ENCODE data around the gene REG1A. TPM values are rescaled to one million over a fixed set of nuclear protein-coding genes. Genes with fewer than 3 reads are reported as not detected.

The REG1A gene
- not detected for total RNA-seq

GRCh38 chr2:79120194-79120713 is at the start of gene REG1A:
Gene REG1A, plus strand, starts transcription at chr2:79120488. Its CDS starts 374 bp downstream, at chr2:79120862.
- H3K4me1 Mint-ChIP-seq = no peaks in the 10 kb centered on the region
- CTCF ChIA-PET = no interaction called here
- H3K4me3 Mint-ChIP-seq = no peak within 1 kb of the TSS
- no peaks in the 10 kb centered on the region for H3K27me3 Mint-ChIP-seq
- no peak within 1 kb of the TSS for H3K27ac Mint-ChIP-seq
- no peak for DNase-seq
- no peaks in the 10 kb centered on the region for H3K36me3 Mint-ChIP-seq (ENCODE audit: low read depth)
- POLR2A ChIA-PET = no interaction called here
- H3K9me3 Mint-ChIP-seq = no peaks in the 10 kb centered on the region

GRCh38 chr2:79071078-79071477 is 49.2 kb upstream of the REG1A start:
- CTCF ChIA-PET = no interaction called here
- POLR2A ChIA-PET = no interaction called here
- no peak overlapping the region for H3K27ac Mint-ChIP-seq
- H3K4me3 Mint-ChIP-seq = no peak overlapping the region
- no peaks in the 10 kb centered on the region for H3K27me3 Mint-ChIP-seq
- no peaks in the 10 kb centered on the region for H3K36me3 Mint-ChIP-seq (ENCODE audit: low read depth)
- DNase-seq = no peak
- no peaks in the 10 kb centered on the region for H3K9me3 Mint-ChIP-seq
- H3K4me1 Mint-ChIP-seq = no peaks in the 10 kb centered on the region

- H3K4me3 Mint-ChIP-seq = no peak overlapping the region
- CTCF ChIA-PET = no interaction called here
- H3K9me3 Mint-ChIP-seq = peaks cover 4% of the 10 kb centered on the region
- H3K4me1 Mint-ChIP-seq = no peaks in the 10 kb centered on the region
- POLR2A ChIA-PET = no interaction called here
- no peaks in the 10 kb centered on the region for H3K36me3 Mint-ChIP-seq (ENCODE audit: low read depth)
- DNase-seq = no peak
- no peak overlapping the region for H3K27ac Mint-ChIP-seq
- H3K27me3 Mint-ChIP-seq = no peaks in the 10 kb centered on the region
Observed at GRCh38 chr2:79082987-79083386, 37.3 kb upstream of the REG1A start.

GRCh38 chr2:79083597-79084251 is 36.6 kb upstream of the REG1A start:
- ChIA-PET CTCF (no interaction called here), POLR2A (no interaction called here)
- Mint-ChIP-seq H3K27me3 (no peaks in the 10 kb centered on the region), H3K4me1 (no peaks in the 10 kb centered on the region), H3K9me3 (peaks cover 4% of the 10 kb centered on the region), H3K27ac (no peak overlapping the region), H3K36me3 (ENCODE audit: low read depth) (no peaks in the 10 kb centered on the region), H3K4me3 (no peak overlapping the region)
- no peak for DNase-seq

- H3K4me3 Mint-ChIP-seq = no peak overlapping the region
- no peaks in the 10 kb centered on the region for H3K27me3 Mint-ChIP-seq
- H3K36me3 Mint-ChIP-seq (ENCODE audit: low read depth) = no peaks in the 10 kb centered on the region
- no peaks in the 10 kb centered on the region for H3K4me1 Mint-ChIP-seq
- peaks cover 4% of the 10 kb centered on the region for H3K9me3 Mint-ChIP-seq
- ChIA-PET CTCF (no interaction called here), POLR2A (no interaction called here)
- no peak overlapping the region for H3K27ac Mint-ChIP-seq
- no peak for DNase-seq
Observed at GRCh38 chr2:79084495-79085135, 35.7 kb upstream of the REG1A start.

- Mint-ChIP-seq H3K4me1 (no peaks in the 10 kb centered on the region), H3K27ac (no peak overlapping the region), H3K4me3 (no peak overlapping the region), H3K36me3 (ENCODE audit: low read depth) (no peaks in the 10 kb centered on the region), H3K9me3 (peaks cover 4% of the 10 kb centered on the region), H3K27me3 (no peaks in the 10 kb centered on the region)
- DNase-seq = no peak
- CTCF ChIA-PET = no interaction called here
- POLR2A ChIA-PET = no interaction called here
Observed at GRCh38 chr2:79085382-79085781, 34.9 kb upstream of the REG1A start.

GRCh38 chr2:79086255-79086654 is 34.0 kb upstream of the REG1A start:
- no peaks in the 10 kb centered on the region for H3K4me1 Mint-ChIP-seq
- ChIA-PET POLR2A (no interaction called here), CTCF (no interaction called here)
- no peak overlapping the region for H3K4me3 Mint-ChIP-seq
- no peak overlapping the region for H3K27ac Mint-ChIP-seq
- H3K9me3 Mint-ChIP-seq = peaks cover 4% of the 10 kb centered on the region
- no peaks in the 10 kb centered on the region for H3K36me3 Mint-ChIP-seq (ENCODE audit: low read depth)
- H3K27me3 Mint-ChIP-seq = no peaks in the 10 kb centered on the region
- no peak for DNase-seq

- Mint-ChIP-seq H3K4me1 (no peaks in the 10 kb centered on the region), H3K27ac (no peak within 1 kb of the TSS), H3K27me3 (no peaks in the 10 kb centered on the region), H3K4me3 (no peak within 1 kb of the TSS), H3K9me3 (peaks cover 4% of the 10 kb centered on the region), H3K36me3 (ENCODE audit: low read depth) (no peaks in the 10 kb centered on the region)
- POLR2A ChIA-PET = no interaction called here
- no peak for DNase-seq
- CTCF ChIA-PET = interaction anchor here (0.6 kb wide), 1 partner anchor 77 kb away, joined by 3 read pairs; no protein-coding TSS in a partner anchor
Observed at GRCh38 chr2:79087785-79088364, 32.4 kb upstream of the REG1A start, which contains the start of gene REG1B. Gene REG1B, minus strand, starts transcription at chr2:79087993. Its CDS starts 381 bp downstream, at chr2:79087612.

GRCh38 chr2:79090693-79091092 is 29.6 kb upstream of the REG1A start:
- no peaks in the 10 kb centered on the region for H3K27me3 Mint-ChIP-seq
- ChIA-PET POLR2A (no interaction called here), CTCF (no interaction called here)
- H3K4me3 Mint-ChIP-seq = no peak overlapping the region
- H3K36me3 Mint-ChIP-seq (ENCODE audit: low read depth) = no peaks in the 10 kb centered on the region
- DNase-seq = no peak
- H3K9me3 Mint-ChIP-seq = peaks cover 2% of the 10 kb centered on the region
- H3K4me1 Mint-ChIP-seq = no peaks in the 10 kb centered on the region
- no peak overlapping the region for H3K27ac Mint-ChIP-seq

- H3K27ac Mint-ChIP-seq = no peak overlapping the region
- DNase-seq = no peak
- peaks cover 14% of the 10 kb centered on the region for H3K9me3 Mint-ChIP-seq
- H3K4me3 Mint-ChIP-seq = no peak overlapping the region
- H3K36me3 Mint-ChIP-seq (ENCODE audit: low read depth) = no peaks in the 10 kb centered on the region
- H3K27me3 Mint-ChIP-seq = no peaks in the 10 kb centered on the region
- CTCF ChIA-PET = no interaction called here
- POLR2A ChIA-PET = no interaction called here
- no peaks in the 10 kb centered on the region for H3K4me1 Mint-ChIP-seq
Observed at GRCh38 chr2:79097843-79098242, 22.4 kb upstream of the REG1A start.

GRCh38 chr2:79099140-79099686 is 21.1 kb upstream of the REG1A start:
- Mint-ChIP-seq H3K9me3 (peaks cover 14% of the 10 kb centered on the region), H3K27me3 (no peaks in the 10 kb centered on the region), H3K36me3 (ENCODE audit: low read depth) (no peaks in the 10 kb centered on the region), H3K4me1 (no peaks in the 10 kb centered on the region), H3K4me3 (no peak overlapping the region), H3K27ac (no peak overlapping the region)
- DNase-seq = no peak
- ChIA-PET CTCF (no interaction called here), POLR2A (no interaction called here)

GRCh38 chr2:79100285-79100684 is 20.0 kb upstream of the REG1A start:
- POLR2A ChIA-PET = no interaction called here
- peaks cover 14% of the 10 kb centered on the region for H3K9me3 Mint-ChIP-seq

GRCh38 chr2:79101024-79101423 is 19.3 kb upstream of the REG1A start:
- ChIA-PET POLR2A (no interaction called here), CTCF (no interaction called here)
- Mint-ChIP-seq H3K4me3 (no peak overlapping the region), H3K36me3 (ENCODE audit: low read depth) (no peaks in the 10 kb centered on the region), H3K27me3 (no peaks in the 10 kb centered on the region), H3K9me3 (peaks cover 14% of the 10 kb centered on the region), H3K4me1 (no peaks in the 10 kb centered on the region), H3K27ac (no peak overlapping the region)
- DNase-seq = no peak

More at GRCh38 chr2:79100285-79100684, 20.0 kb upstream of the REG1A start:
- no peaks in the 10 kb centered on the region for H3K4me1 Mint-ChIP-seq
- H3K4me3 Mint-ChIP-seq = no peak overlapping the region
- no peak for DNase-seq
- CTCF ChIA-PET = interaction anchor here (0.5 kb wide), 1 partner anchor 100 kb away, joined by 3 read pairs; no protein-coding TSS in a partner anchor
- H3K27ac Mint-ChIP-seq = no peak overlapping the region
- H3K27me3 Mint-ChIP-seq = no peaks in the 10 kb centered on the region
- H3K36me3 Mint-ChIP-seq (ENCODE audit: low read depth) = no peaks in the 10 kb centered on the region
